Fibroblast of upper back skin (primary cell): ENCODE measurements around the gene SLC9A3.

Source experiments
- DNase-seq: peaks from one replicate; pipeline ENCODE4 v3.0.0-alpha.2; 2013

The SLC9A3 gene

GRCh38 chr5:554284-554988, 30.2 kb upstream of the SLC9A3 start:
- DNase-seq: no peak

- no peak for DNase-seq
These were observed 29.6 kb upstream of the SLC9A3 start for GRCh38 chr5:553874-554273.

GRCh38 chr5:551406-551805, 27.2 kb upstream of the SLC9A3 start:
- no peak for DNase-seq

- no peak for DNase-seq
These were observed 25.0 kb upstream of the SLC9A3 start for GRCh38 chr5:549229-549628.

- no peak for DNase-seq
These were observed 24.0 kb upstream of the SLC9A3 start for GRCh38 chr5:548256-548655.

GRCh38 chr5:547086-547924, 23.1 kb upstream of the SLC9A3 start:
- no peak for DNase-seq

- DNase-seq: no peak
These were observed 22.2 kb upstream of the SLC9A3 start for GRCh38 chr5:546376-546908.

GRCh38 chr5:545641-546375, 21.6 kb upstream of the SLC9A3 start:
- no peak for DNase-seq

- DNase-seq: no peak
These were observed 20.6 kb upstream of the SLC9A3 start for GRCh38 chr5:544675-545355.

- no peak for DNase-seq
These were observed 19.8 kb upstream of the SLC9A3 start for GRCh38 chr5:543755-544674.

GRCh38 chr5:543351-543750, 19.1 kb upstream of the SLC9A3 start:
- no peak for DNase-seq

GRCh38 chr5:542319-543311, 18.4 kb upstream of the SLC9A3 start:
- DNase-seq: no peak

- no peak for DNase-seq
These were observed 17.5 kb upstream of the SLC9A3 start for GRCh38 chr5:541539-542318.

- no peak for DNase-seq
These were observed 16.8 kb upstream of the SLC9A3 start for GRCh38 chr5:540906-541538.

GRCh38 chr5:540071-540905, 16.0 kb upstream of the SLC9A3 start:
- no peak for DNase-seq

GRCh38 chr5:539469-540070, 15.3 kb upstream of the SLC9A3 start:
- DNase-seq: no peak

- DNase-seq: no peak
These were observed 14.7 kb upstream of the SLC9A3 start for GRCh38 chr5:538801-539468.
